22Rv1 (cell line): ENCODE results near the gene CORO1C.

Source experiments
- CTCF ChIP-seq: fragments of 450-650 bp; IDR thresholded peaks from 2 replicates; pipeline ENCODE4 v1.5.1; 2017; ENCODE audit warnings: mild to moderate bottlenecking
- ZFX ChIP-seq: fragments of 450-650 bp; IDR thresholded peaks from 2 replicates; pipeline ENCODE4 v1.6.1; 2017; ENCODE audit warnings: antibody characterized with exemption, borderline replicate concordance

- TF ChIP-seq CTCF (no peak), ZFX (no peak)
Measured at GRCh38 chr12:108728820-108729611, 2.3 kb downstream of the CORO1C start.
